HG03558 (cell line): ENCODE results near the gene SLF1.
A peak's percentile ranks its signal among the peaks of the same experiment; 100 is the strongest.
"Not testable (repeated sequence)": the region's sequence is repeated elsewhere in the genome, so short reads cannot be mapped to it uniquely, and the experiment has no call there.

Source experiments
- ATAC-seq: cut with Tn5 transposase; IDR thresholded peaks from one replicate; pipeline ENCODE4 v1.9.1; 2021; ENCODE audit warnings: moderate number of reproducible peaks; ENCODE audit not compliant: unreplicated experiment; ENCODE audit errors: extremely low read depth

The SLF1 gene

DNA sequence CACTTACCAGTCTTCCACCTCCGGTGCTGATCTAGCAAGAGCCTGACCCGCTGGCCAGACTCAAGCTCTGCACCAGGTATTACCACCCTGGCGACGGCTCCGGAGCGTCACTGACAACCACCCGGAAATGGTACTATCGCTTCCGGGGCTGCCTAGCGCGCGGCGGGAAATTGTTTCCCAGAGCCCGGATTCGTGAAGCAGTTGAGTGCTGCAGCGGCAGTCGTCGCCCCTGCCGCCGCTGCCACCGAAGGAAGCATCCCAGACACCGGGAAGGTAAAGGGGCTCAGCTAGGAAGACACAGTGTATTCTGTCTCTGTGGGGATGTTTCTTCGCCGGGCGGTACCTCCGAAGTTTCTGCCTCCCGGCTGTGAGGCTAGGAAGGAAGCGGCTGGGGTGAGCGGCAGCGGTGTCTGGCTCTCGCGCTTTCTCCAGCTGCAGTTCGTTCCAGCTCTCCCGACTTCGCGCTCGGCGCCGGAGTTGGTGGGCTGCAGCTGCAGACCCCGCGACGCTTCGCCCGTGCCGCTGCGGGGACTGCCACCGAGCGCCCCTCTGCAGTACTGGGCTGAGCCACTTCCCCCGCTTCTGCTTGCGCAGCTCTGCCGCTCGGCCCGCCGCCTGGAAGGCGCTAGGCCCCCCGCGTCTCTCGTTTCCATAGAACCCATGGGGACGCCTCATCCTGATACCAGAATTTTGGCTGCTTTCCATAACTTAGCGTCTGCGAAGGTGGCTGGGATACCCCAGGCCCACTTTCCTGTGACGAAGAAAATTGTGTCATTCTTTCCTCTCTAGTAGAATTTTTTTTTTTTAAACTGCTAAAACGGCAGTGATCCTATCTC is at the start of gene SLF1, which contains the start of gene KIAA0825:
Gene SLF1, plus strand, starts transcription at position 177 of the 836 bp plus-strand sequence. CDS start 10,142 bp downstream, outside the sequence.
Gene KIAA0825, minus strand, starts transcription at position 112 of the 836 bp plus-strand sequence. CDS start 81,478 bp downstream, outside the sequence.
- peak; percentile 91 for ATAC-seq

GRCh38 chr5:94571415-94571814 is 47.1 kb upstream of the SLF1 start:
- ATAC-seq = no peak

DNA sequence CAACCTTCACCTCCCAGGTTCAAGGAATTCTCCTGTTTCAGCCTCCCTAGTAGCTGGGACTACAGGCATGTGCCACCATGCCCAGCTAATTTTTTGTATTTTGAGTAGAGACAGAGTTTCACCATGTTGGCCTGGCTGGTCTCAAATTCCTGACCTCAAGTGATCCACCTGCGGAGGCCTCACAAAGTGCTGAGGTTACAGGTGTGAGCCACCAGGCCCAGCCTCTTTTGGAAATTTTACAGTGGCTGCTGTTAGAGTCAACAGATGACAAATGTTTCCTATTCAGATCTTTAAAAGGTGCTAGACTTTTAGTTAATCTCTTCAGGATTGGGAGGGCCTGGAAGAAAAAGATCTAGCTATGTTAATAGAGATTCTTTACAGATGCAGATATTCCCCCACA is 45.1 kb upstream of the SLF1 start:
- ATAC-seq = not testable (repeated sequence)

DNA sequence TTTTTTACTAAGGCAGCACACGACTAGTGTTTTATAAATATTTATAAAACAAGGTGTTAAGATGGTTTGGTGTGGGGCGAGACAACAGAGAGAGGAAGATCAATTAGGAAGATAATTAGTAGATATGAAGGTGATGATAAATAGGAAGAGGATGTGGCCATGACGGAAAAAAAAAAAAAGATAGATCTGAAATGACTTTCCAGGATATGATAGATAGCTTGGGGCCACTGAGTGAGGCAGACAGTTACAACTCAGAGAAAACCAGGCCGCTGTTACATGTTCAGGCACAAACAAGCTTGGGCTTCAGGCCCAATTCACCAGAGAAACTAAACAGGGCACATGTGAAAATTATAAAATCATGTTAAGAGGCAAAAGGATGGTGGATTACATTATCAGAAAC is 43.3 kb upstream of the SLF1 start:
- no peak for ATAC-seq

DNA sequence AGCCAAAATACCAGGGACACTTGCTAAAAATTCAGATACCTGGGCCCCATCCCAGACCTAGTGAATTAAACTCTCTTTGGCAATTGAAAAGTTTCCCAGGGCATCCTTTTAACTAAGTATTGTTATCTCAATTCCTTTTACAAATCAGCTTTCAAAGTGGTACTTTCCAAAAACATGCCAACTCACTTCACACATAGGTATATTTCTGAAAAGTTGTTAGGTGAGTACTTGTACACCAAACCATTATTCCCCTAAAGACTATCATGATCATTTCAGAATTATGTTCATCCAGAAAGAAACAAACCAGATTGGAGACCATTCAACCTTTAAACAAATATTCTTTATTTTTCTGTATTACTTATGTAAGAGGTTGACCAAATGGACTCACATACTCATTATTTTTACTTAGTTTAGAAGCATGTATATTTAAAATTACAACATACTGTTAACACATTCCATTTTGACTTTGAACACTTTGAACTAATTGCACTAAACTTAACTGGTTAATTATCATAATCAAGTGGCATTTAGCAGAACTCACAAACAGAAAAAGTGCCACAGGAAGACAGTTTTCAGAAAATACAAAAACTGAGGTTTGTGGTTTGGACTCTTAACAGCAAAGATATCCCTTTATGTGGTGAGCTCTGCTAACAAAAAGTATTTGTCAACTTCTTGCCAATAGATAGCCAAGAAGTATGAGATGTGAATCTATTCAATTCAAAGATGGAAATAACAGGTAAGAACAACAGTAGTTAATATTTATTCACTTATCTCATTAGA is 40.8 kb upstream of the SLF1 start:
- peak; percentile 77 for ATAC-seq

- ATAC-seq = no peak
These were observed 23.1 kb upstream of the SLF1 start for GRCh38 chr5:94595281-94595840.

DNA sequence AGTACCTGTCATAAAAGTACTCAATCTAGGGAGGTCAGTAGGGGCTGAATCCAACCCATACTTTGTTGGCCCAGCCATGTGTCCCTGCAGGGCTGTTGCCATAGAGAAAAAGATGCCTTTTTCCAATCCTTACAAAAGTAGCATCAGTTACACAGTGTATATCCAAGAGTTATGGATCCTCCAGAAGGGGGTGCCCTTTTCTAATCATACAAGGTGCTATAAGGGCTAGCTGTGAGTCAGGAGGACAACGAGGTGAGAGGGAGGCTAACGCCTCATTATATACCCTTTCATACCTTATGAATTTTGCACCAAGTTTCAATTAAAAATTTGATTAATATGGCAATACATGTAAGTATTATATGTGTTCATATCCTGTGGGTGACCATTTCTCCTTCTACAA is 4.9 kb upstream of the SLF1 start:
- no peak for ATAC-seq

- ATAC-seq = no peak
These were observed 4.2 kb upstream of the SLF1 start for GRCh38 chr5:94614156-94614805.

DNA sequence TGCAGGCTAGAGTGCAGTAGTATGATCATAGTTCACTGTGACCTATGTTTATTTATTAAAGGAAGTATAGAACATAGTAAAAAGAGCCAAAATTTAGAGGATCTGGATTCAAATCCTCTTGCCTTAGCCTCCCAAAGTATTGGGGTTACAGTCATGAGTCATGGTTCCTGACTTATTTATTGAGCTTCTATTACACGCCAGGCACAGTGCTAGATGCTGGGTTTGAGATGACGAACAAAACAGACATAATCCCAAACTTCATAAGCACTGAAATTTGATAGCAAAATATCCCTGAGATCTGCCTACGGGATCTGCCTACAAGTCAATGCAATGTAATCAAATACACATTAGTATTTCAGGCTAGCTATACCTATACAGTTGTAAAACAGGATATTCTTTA is 2.6 kb upstream of the SLF1 start:
- no peak for ATAC-seq

DNA sequence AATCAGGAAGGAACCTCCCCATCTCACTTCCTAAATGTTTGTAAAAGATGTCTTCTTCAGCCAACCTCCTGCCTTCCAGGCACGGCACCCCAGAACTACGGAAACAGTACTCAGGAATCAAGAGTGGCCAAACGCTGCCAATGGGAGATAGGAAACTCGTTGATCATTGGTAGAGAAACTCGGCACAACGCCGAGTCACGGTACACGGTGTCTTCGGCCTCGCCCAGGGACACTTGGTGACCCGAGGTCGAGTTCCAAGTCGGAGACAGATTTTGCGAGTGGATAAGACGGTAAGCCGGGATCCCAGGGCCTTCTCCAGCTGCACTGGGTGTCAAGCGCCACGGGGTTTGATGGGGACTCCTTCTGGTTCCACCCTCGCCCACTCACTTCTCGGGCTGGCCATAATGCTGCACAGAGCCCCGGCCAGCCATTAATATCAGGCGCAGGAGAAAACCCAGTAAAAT is 408 bp upstream of the SLF1 start:
- peak; percentile 7 for ATAC-seq

DNA sequence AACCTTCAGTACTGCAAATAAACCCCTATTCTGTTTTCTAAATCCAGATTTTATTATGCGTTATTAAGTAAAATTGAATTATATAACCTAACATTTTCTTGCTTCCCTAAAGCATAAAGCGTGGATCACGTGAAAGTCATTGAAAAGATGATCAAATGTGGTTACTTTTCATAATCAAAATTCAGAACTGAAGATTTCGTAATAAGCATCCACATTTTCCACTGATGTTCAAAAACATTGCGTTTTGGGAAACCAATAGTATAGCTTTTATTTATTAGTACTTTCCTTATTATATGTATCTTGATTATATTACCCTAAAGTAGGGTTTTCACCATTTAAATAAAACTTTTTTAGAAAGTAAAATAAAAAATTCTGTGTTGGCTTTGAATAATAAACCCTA is 1.8 kb downstream of the SLF1 start:
- ATAC-seq = no peak

DNA sequence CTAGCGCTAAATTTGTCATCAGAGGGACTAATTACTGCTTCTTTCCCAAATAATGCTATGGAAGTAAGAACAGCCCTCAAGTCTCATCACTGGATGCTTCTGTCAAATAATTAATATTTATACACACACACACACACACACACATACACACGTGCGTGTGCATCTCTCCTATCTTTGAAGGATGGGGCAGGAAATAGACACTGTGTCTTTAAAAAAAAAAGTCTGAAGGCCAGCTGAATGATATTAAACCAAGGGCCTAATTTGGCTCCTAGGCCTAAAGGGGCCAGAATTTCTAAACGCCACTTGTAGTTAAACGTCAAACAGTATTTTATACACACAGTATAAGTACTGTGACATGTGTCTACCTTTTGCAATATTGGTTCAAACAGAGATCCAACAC is 3.3 kb downstream of the SLF1 start:
- ATAC-seq = no peak

GRCh38 chr5:94623011-94623410 is 4.5 kb downstream of the SLF1 start:
- ATAC-seq = no peak

- ATAC-seq = no peak
These were observed 5.4 kb downstream of the SLF1 start for GRCh38 chr5:94623877-94624276.

- no peak for ATAC-seq
These were observed 8.7 kb downstream of the SLF1 start for GRCh38 chr5:94627191-94627590.

DNA sequence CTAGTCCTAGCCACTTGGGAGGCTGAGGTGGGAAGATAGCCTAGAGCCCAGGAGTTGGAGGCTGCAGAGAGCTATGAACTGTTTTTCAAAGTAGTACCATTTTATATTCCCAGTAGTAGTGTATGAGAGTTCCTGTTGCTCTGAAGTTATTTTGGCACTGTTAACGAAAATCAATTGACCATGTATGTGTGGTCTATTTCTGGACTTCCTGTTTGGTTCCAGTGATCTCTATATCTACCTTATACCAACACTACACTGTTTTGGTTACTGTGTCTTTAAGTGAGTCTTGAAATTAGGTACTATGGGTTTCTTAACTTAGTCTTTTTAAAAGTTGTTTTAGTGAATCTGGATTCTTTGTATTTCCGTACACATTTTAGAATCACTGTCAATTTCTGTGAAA is 13.6 kb downstream of the SLF1 start:
- ATAC-seq = peak; percentile 93

DNA sequence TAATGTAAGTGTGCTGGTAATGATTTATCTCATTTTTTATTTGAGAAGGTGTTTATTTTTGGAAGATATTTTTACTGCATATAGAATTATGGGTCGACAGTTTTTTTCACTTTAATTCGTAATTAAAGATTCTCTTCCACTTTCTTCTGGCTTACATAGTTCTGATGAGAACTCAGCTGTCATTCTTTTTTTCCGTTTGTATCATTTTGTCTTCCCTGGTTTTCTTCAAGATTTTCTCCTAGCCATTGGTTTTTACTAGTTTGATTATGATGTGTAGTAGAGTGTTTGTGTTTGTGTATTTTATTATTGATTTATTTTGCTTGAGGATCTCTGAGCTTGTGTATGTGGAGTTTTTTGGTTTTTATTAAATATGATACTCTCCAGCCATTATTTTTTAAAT is 21.7 kb downstream of the SLF1 start:
- no peak for ATAC-seq

DNA sequence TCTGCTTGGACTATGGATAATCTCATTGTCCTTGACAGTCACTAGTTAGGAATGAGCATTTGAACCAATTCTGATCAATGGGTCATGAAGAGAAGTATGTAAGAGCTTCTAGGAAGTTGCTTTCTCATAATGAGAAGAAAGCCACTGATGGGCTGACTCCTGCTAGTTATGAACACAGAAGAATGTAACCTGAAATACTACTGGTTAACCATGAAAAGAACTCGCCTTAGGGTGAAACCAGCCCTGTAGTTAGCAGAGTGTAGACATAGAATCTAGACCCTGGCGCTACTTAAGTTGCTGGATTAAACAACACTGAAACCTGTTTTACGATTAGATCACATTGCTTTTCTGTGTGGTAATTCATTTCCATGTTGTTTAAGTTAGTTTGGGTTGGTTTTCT is 26.6 kb downstream of the SLF1 start:
- ATAC-seq = no peak

DNA sequence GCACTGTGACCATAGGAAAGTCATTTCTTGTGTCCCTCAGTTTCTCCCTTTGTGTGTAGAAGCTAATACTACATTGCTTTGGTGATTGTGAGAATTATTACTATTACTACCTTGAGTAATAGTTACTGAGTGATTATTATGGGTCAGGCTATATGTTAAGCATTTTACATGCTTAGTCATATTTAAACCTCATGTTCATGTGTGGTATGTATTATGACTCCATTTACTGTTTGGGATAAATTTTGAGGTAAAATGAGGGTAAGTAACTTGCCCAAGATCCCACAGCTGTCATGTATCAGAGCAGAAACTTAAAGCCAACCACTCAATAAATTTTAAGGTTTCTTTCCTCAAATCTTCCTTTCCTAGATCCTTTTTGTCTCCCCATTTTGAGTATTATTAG is 28.3 kb downstream of the SLF1 start:
- no peak for ATAC-seq

DNA sequence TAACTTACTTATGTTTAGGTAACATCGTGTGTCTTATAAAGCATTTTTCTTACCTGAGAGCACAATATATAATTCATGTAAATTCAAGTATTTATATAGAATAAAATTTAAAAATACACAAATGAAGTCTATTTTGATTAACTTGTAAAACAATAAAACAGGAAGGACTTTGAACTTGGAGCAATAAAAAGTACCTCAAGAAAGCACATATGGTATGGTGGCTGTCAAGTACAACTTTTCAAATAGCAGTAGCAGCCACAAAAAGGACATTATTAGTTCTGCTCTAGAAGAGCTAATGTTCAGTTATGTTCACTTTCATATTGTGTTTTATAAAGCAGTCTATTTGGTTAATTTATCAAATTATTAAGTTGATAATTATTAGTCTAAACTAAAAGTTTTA is 31.4 kb downstream of the SLF1 start:
- ATAC-seq = no peak
